BJ (cell line): ENCODE measurements around the gene APOM. TPM values are rescaled to one million over a fixed set of nuclear protein-coding genes. Genes with fewer than 3 reads are reported as not detected.
A peak's percentile ranks its signal among the peaks of the same experiment; 100 is the strongest.

ENCODE experiments used
- CTCF ChIA-PET: fragments of 350-600 bp; formaldehyde crosslinking; extraction: SDS; loops from one replicate; lab custom pipeline; 2021; ENCODE audit warnings: antibody characterized with exemption, inconsistent platforms; lab: Yijun Ruan, JAX
- POLR2A ChIA-PET: fragments of 300-600 bp; sonication (Branson Sonifier 250); formaldehyde crosslinking; extraction: SDS; loops from one replicate; lab custom pipeline; 2021; ENCODE audit warnings: antibody characterized with exemption; lab: Charles Lee
- DNase-seq: peaks from one replicate; pipeline ENCODE4 v3.0.0-alpha.2; 2011; ENCODE audit warnings: low read depth
- H3K27me3 ChIP-seq: 2 replicates; pipeline ENCODE4 v1.6.0; 2011; ENCODE audit warnings: low read length; ENCODE audit not compliant: control insufficient read depth, insufficient read depth
- H3K36me3 ChIP-seq: 2 replicates; pipeline ENCODE4 v1.5.1; 2011; ENCODE audit warnings: low read length; ENCODE audit not compliant: control insufficient read depth, insufficient read depth
- H3K4me3 ChIP-seq: 2 replicates; pipeline ENCODE4 v1.5.1; 2011; ENCODE audit warnings: low read depth, mild to moderate bottlenecking, control low read depth, low read length
- polyA plus RNA-seq: library from polyadenylated mRNA; depleted of rRNA; stranded (reverse); fragments of >200 nt; gene quantifications from 2 replicates; pipeline ENCODE4 v1.2.3, GENCODE V29; 2011
- TF ChIP-seq, protein P1 (sequence below): IDR thresholded peaks from 2 replicates; pipeline ENCODE4 v1.5.1; 2011; ENCODE audit warnings: low read depth, mild to moderate bottlenecking, control low read depth, inconsistent platforms, low read length, moderate library complexity; ENCODE audit not compliant: insufficient read depth

Gene APOM
- polyA plus RNA-seq, 1 experiment, result 4.8 TPM

DNA sequence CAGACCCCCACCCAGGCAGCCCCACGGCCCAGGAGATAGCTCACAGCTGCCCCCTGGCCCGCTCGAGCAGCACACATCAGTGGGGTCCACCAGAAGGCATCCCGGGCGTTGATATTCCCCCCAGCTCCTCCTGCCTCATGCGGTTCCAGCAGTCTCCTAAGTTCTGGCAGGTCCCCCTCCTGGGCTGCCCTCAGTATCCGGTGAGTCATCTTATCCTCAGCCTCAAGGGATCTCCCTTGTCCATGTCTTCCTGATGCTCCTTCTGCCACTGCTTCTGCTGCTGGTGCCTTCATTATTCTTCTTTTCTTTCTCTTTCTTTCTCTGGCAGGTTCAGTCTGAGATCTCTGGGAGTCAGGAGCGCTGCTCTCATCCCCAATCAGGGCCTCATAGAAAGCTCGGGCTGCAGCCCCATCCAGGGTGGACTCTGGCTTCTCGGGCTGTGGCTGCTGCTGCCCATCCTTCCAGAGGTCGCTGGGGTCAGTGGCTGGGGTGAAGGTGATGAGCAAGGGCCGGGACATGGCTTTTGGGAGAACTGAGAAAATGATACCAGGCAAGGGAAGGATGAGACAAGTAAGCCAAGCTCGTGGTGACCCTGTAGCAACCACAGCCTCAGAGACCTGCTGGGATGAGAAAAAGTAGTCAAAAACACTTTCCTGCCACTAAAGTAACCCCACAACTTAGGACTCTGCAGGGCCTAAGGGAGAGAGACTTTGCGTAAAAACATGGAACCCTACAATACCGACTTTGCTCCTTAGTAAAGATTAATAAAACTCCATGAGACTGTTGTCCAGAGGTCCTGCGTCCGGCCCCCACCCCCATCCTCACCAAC lies 8.5 kb downstream of the APOM start:
- peak overlapping the region; percentile 91 for H3K4me3 ChIP-seq
- CTCF ChIA-PET, result interaction anchor here (0.6 to 1.5 kb wide), 10 partner anchors 9 to 171 kb away, joined by 3 to 5 read pairs (median 4); partner anchors contain the start of genes APOM, ATP6V1G2, BAG6 and DDAH2
- TF ChIP-seq, protein P1, sequence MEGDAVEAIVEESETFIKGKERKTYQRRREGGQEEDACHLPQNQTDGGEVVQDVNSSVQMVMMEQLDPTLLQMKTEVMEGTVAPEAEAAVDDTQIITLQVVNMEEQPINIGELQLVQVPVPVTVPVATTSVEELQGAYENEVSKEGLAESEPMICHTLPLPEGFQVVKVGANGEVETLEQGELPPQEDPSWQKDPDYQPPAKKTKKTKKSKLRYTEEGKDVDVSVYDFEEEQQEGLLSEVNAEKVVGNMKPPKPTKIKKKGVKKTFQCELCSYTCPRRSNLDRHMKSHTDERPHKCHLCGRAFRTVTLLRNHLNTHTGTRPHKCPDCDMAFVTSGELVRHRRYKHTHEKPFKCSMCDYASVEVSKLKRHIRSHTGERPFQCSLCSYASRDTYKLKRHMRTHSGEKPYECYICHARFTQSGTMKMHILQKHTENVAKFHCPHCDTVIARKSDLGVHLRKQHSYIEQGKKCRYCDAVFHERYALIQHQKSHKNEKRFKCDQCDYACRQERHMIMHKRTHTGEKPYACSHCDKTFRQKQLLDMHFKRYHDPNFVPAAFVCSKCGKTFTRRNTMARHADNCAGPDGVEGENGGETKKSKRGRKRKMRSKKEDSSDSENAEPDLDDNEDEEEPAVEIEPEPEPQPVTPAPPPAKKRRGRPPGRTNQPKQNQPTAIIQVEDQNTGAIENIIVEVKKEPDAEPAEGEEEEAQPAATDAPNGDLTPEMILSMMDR, result no peak
- peaks cover 25% of the 10 kb centered on the region for H3K36me3 ChIP-seq
- no peaks in the 10 kb centered on the region for H3K27me3 ChIP-seq
- DNase-seq, result no peak
- POLR2A ChIA-PET, result interaction anchor here (0.6 to 1.1 kb wide), 4 partner anchors 12 to 263 kb away, joined by 3 read pairs; partner anchors contain the start of genes BAG6, C2 and NEU1

DNA sequence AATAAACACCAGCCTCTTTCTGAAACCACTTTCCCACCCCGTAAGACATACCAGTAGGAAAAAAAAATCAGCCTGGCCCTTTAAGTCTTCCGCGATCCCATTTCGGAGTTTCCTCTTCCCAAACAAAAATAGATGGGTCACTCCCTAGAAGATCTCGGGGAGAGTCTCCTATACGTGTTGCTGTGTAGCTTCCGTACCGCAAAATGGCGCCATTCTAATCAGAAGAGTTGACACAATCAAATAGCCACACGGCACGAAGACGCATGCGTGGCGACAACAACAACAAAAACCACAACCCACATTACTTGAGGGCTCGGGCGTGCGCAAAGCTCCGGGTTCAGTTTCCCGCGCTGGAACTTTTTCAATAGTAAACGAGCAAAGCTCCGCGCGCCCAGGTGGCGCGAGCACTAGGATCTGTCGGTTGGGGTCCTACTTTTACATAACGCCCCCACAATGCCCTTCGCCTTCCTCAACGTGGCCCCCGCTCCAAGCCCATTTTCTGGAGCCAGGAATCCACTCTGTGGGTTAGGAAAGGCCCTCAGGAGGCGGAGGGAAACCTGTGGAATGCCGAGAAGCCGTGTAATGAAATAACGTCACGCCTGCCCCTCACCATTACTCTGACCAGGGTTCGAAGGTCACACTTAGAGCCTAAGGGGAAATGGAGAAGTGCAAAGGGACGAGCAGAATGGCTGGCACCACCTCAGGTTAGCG lies 9.3 kb downstream of the APOM start, which contains the start of gene GPANK1:
Gene GPANK1, minus strand, starts transcription at position 208 of the 711 bp plus-strand sequence. CDS start 519 bp downstream, outside the sequence.
- ChIA-PET POLR2A (interaction anchor here (0.8 kb wide), 2 partner anchors 149 to 198 kb away, joined by 3 read pairs; partner anchors contain the start of gene NEU1), CTCF (interaction anchor here (0.7 to 0.8 kb wide), 3 partner anchors 10 to 157 kb away, joined by 3 to 4 read pairs (median 4); partner anchors contain the start of gene APOM)
- peak; percentile 76 for DNase-seq
- no peaks in the 10 kb centered on the region for H3K27me3 ChIP-seq
- TF ChIP-seq, protein P1, result no peak
- peaks cover 31% of the 10 kb centered on the region for H3K36me3 ChIP-seq
- peak within 1 kb of the TSS; percentile 91 for H3K4me3 ChIP-seq

DNA sequence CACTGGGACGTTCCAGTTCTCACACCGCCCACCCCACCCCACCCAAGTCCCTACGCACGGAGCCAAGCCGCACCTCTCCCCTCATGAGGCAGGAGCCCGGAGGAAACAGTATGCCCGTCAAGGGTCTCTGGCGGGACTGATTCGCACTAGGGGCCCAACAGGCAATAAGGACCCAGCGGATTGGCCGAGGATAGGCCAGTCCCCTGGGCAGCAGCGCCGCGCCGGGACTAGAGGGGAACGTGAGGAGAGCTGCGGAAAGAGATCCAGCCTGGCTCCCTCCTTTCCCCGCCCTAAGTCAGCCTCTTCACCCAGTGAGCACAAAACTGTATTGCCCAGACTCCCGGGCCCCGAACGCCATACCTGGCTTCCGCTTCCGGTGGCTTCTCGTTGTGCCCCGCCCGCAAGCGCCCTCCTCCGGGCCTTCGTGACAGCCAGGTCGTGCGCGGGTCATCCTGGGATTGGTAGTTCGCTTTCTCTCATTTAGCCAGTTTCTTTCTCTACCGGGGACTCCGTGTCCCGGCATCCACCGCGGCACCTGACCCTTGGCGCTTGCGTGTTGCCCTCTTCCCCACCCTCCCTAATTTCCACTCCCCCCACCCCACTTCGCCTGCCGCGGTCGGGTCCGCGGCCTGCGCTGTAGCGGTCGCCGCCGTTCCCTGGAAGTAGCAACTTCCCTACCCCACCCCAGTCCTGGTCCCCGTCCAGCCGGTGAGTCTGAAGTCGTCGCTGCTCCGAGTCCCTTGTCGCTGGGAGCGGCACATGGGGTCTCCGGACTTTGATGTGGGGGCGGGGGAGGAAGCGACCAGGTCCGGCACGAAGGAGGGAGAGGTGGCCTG lies 10.0 kb downstream of the APOM start, which contains the start of gene CSNK2B:
Gene CSNK2B, plus strand, starts transcription at position 580 of the 836 bp plus-strand sequence. CDS start 752 bp downstream, outside the sequence.
- Histone ChIP-seq H3K27me3 (no peaks in the 10 kb centered on the region), H3K36me3 (peaks cover 37% of the 10 kb centered on the region), H3K4me3 (peak within 1 kb of the TSS; percentile 91)
- DNase-seq, result peak; percentile 89
- ChIA-PET CTCF (interaction anchor here (0.8 to 0.9 kb wide), 2 partner anchors 119 to 124 kb away, joined by 4 read pairs; partner anchors contain the start of gene ATP6V1G2), POLR2A (no interaction called here)
- TF ChIP-seq, protein P1, result no peak

DNA sequence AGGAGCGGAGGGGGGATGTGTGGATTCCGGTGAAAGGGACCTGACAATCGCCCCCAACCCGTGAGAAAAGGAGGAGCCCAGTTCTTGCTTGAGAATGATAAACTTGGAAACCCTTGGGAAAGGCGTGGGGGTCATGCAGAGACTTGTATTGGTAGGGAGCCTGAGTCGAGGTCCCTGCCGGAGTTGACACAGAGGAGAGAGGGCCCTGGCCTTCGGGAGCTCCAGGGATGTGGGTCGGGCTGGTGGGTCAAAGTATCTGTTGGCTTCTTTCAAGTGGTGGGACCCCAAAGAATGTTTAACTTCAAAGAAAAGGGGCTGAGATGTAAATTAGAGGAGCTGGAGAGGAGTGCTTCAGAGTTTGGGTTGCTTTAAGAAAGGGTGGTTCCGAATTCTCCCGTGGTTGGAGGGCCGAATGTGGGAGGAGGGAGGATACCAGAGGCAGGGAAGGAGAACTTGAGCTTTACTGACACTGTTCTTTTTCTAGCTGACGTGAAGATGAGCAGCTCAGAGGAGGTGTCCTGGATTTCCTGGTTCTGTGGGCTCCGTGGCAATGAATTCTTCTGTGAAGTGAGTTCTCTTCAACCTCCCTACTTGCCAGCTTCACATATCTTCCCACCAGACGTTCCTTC lies 10.8 kb downstream of the APOM start:
- TF ChIP-seq, protein P1, result no peak
- no peak for DNase-seq
- ChIA-PET CTCF (interaction anchor here (0.8 to 1.0 kb wide), 3 partner anchors 120 to 1172 kb away, joined by 3 to 4 read pairs (median 3); partner anchors contain the start of genes ATP6V1G2 and TAP2), POLR2A (no interaction called here)
- Histone ChIP-seq H3K4me3 (peak overlapping the region; percentile 91), H3K27me3 (no peaks in the 10 kb centered on the region), H3K36me3 (peaks cover 42% of the 10 kb centered on the region)
